Caco-2 (cell line): ENCODE measurements around the gene SYNPO2. TPM values are rescaled to one million over a fixed set of nuclear protein-coding genes. Genes with fewer than 3 reads are reported as not detected.

ENCODE experiments used
- BruUV-seq: library from RNA; stranded (reverse); fragments of 400-500 nt; replicated peaks from 2 replicates; lab custom pipeline; 2021; lab: Mats Ljungman, UMichigan
- CTCF ChIA-PET: fragments of 300-600 bp; sonication (Branson Sonifier 250); formaldehyde crosslinking; loops from one replicate; lab custom pipeline; 2022; ENCODE audit warnings: antibody characterized with exemption; lab: Charles Lee
- POLR2A ChIA-PET: fragments of 300-600 bp; sonication (Branson Sonifier 250); formaldehyde crosslinking; loops from one replicate; lab custom pipeline; 2022; ENCODE audit warnings: antibody characterized with exemption; lab: Charles Lee
- DNase-seq, 2 experiments: peaks; one replicate each; pipeline versions ENCODE4 v3.0.0 to v3.0.0-alpha.2; 2020 to 2022
- H3K27me3 ChIP-seq: replicated peaks from 2 replicates; pipeline ENCODE4 v1.6.0; 2011; ENCODE audit warnings: low read length; ENCODE audit not compliant: control insufficient read depth, insufficient read depth
- H3K36me3 ChIP-seq: 2 replicates; pipeline ENCODE4 v1.5.1; 2011; ENCODE audit warnings: low read length; ENCODE audit not compliant: control insufficient read depth, insufficient read depth
- H3K4me1 ChIP-seq: fragments of 250-450 bp; sonication (Bioruptor Pico); 2 replicates; pipeline ENCODE4 v1.5.1; 2020; ENCODE audit warnings: mild to moderate bottlenecking
- H3K4me3 ChIP-seq: 2 replicates; pipeline ENCODE4 v1.5.1; 2011; ENCODE audit warnings: low read depth, mild to moderate bottlenecking, control low read depth, low read length
- H3K9me3 ChIP-seq: fragments of 250-450 bp; sonication (Bioruptor Pico); 2 replicates; pipeline ENCODE4 v1.5.1; 2020; ENCODE audit warnings: mild to moderate bottlenecking, moderate library complexity
- H3K27ac Mint-ChIP-seq: one replicate; pipeline ENCODE4 v1.8.0; 2022; ENCODE audit warnings: mixed read lengths; ENCODE audit not compliant: unreplicated experiment
- H3K27me3 Mint-ChIP-seq: one replicate; pipeline ENCODE4 v1.8.0; 2022; ENCODE audit warnings: mixed read lengths; ENCODE audit not compliant: insufficient read depth, unreplicated experiment
- H3K36me3 Mint-ChIP-seq: one replicate; pipeline ENCODE4 v1.8.0; 2022; ENCODE audit warnings: mild to moderate bottlenecking, mixed read lengths; ENCODE audit not compliant: insufficient read depth, unreplicated experiment
- H3K4me1 Mint-ChIP-seq: one replicate; pipeline ENCODE4 v1.8.0; 2022; ENCODE audit warnings: low read depth, mixed read lengths; ENCODE audit not compliant: unreplicated experiment
- H3K4me3 Mint-ChIP-seq: one replicate; pipeline ENCODE4 v1.8.0; 2022; ENCODE audit warnings: mild to moderate bottlenecking, moderate library complexity, mixed read lengths; ENCODE audit not compliant: unreplicated experiment
- H3K9me3 Mint-ChIP-seq: one replicate; pipeline ENCODE4 v1.8.0; 2022; ENCODE audit warnings: mixed read lengths; ENCODE audit not compliant: unreplicated experiment
- intact Hi-C: fragments of 100-400 bp; cut with micrococcal nuclease; formaldehyde crosslinking; loops from one replicate; pipeline ENCODE4 v1.10.0; 2022; ENCODE audit not compliant: unreplicated experiment
- total RNA-seq: library from RNA; stranded (reverse); gene quantifications from 2 replicates; pipeline ENCODE4 v1.2.3, GENCODE V29; 2022
- TF ChIP-seq, protein P1 (sequence below), 2 experiments: fragments of 200-600 bp in 1 of 2; IDR thresholded peaks; 1 replicate in 1 of 2; 2 replicates in 1 of 2; pipeline versions ENCODE4 v1.5.1 to v1.8.0; 2011 to 2022; ENCODE audit warnings: antibody characterized with exemption in 1 of 2, control low read depth in 1 of 2, inconsistent platforms in 1 of 2, low read depth in 1 of 2, low read length in 1 of 2, mild to moderate bottlenecking in 1 of 2, moderate library complexity in 1 of 2; ENCODE audit not compliant: insufficient read depth in 1 of 2, severe bottlenecking in 1 of 2, unreplicated experiment in 1 of 2

Gene SYNPO2
- total RNA-seq, 1 experiment from 2014 or later = 0.16 TPM

GRCh38 chr4:119029847-119030535 lies 141.3 kb downstream of the SYNPO2 start:
- H3K27me3 ChIP-seq = no peaks in the 10 kb centered on the region
- no TSS peak for BruUV-seq
- no peak for DNase-seq
- Mint-ChIP-seq H3K9me3 (no peaks in the 10 kb centered on the region), H3K4me3 (no peak overlapping the region), H3K27me3 (no peaks in the 10 kb centered on the region), H3K36me3 (no peaks in the 10 kb centered on the region), H3K27ac (no peak overlapping the region), H3K4me1 (peaks cover 8% of the 10 kb centered on the region)
- TF ChIP-seq, protein P1, sequence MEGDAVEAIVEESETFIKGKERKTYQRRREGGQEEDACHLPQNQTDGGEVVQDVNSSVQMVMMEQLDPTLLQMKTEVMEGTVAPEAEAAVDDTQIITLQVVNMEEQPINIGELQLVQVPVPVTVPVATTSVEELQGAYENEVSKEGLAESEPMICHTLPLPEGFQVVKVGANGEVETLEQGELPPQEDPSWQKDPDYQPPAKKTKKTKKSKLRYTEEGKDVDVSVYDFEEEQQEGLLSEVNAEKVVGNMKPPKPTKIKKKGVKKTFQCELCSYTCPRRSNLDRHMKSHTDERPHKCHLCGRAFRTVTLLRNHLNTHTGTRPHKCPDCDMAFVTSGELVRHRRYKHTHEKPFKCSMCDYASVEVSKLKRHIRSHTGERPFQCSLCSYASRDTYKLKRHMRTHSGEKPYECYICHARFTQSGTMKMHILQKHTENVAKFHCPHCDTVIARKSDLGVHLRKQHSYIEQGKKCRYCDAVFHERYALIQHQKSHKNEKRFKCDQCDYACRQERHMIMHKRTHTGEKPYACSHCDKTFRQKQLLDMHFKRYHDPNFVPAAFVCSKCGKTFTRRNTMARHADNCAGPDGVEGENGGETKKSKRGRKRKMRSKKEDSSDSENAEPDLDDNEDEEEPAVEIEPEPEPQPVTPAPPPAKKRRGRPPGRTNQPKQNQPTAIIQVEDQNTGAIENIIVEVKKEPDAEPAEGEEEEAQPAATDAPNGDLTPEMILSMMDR (IDR thresholded peaks at IDR 0.05; ENCODE audit: insufficient read depth in 1 of 2, low read depth in 1 of 2, low read length in 1 of 2, severe bottlenecking in 1 of 2, unreplicated experiment in 1 of 2) = no peak
- CTCF ChIA-PET = interaction anchor here (1.4 kb wide), 1 partner anchor 12 kb away, joined by 5 read pairs; no protein-coding TSS in a partner anchor
- H3K9me3 ChIP-seq = no peaks in the 10 kb centered on the region
- intact Hi-C loops = loop anchor here (5.0 kb wide), 1 partner anchor 272 kb away; a partner anchor contains a TSS
- peaks cover 5% of the 10 kb centered on the region for H3K4me1 ChIP-seq
- no peaks in the 10 kb centered on the region for H3K36me3 ChIP-seq
- H3K4me3 ChIP-seq = no peak overlapping the region
- POLR2A ChIA-PET = no interaction called here

GRCh38 chr4:119030536-119030890 lies 141.9 kb downstream of the SYNPO2 start:
- H3K27ac Mint-ChIP-seq = no peak overlapping the region
- intact Hi-C loops = no loop called here
- Histone ChIP-seq H3K4me3 (no peak overlapping the region), H3K9me3 (no peaks in the 10 kb centered on the region), H3K27me3 (no peaks in the 10 kb centered on the region), H3K4me1 (no peaks in the 10 kb centered on the region; the same call in none of the 2 replicates), H3K36me3 (no peaks in the 10 kb centered on the region)
- no peaks in the 10 kb centered on the region for H3K36me3 Mint-ChIP-seq
- CTCF ChIA-PET = interaction anchor here (1.4 kb wide), 1 partner anchor 12 kb away, joined by 5 read pairs; no protein-coding TSS in a partner anchor
- H3K4me1 Mint-ChIP-seq = peaks cover 8% of the 10 kb centered on the region
- no peaks in the 10 kb centered on the region for H3K9me3 Mint-ChIP-seq
- no peaks in the 10 kb centered on the region for H3K27me3 Mint-ChIP-seq
- no peak for DNase-seq
- POLR2A ChIA-PET = no interaction called here
- TF ChIP-seq, protein P1 (IDR thresholded peaks at IDR 0.05; ENCODE audit: insufficient read depth in 1 of 2, low read depth in 1 of 2, low read length in 1 of 2, severe bottlenecking in 1 of 2, unreplicated experiment in 1 of 2) = no peak
- BruUV-seq = no TSS peak
- no peak overlapping the region for H3K4me3 Mint-ChIP-seq

DNA sequence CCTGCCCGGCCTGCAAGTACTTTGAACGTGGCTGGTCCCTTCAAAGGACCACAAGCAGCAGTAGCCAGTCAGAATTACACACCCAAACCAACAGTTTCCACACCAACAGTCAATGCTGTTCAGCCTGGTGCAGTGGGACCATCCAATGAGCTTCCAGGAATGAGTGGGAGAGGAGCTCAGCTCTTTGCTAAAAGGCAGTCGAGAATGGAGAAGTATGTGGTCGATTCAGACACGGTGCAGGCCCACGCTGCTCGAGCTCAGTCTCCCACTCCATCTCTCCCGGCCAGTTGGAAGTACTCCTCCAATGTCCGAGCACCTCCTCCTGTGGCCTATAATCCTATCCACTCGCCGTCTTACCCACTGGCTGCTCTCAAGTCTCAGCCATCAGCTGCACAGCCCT lies 142.6 kb downstream of the SYNPO2 start:
- H3K9me3 ChIP-seq = no peaks in the 10 kb centered on the region
- H3K36me3 Mint-ChIP-seq = no peaks in the 10 kb centered on the region
- DNase-seq = no peak
- no peaks in the 10 kb centered on the region for H3K27me3 ChIP-seq
- ChIA-PET CTCF (interaction anchor here (1.4 kb wide), 1 partner anchor 11 kb away, joined by 5 read pairs; no protein-coding TSS in a partner anchor), POLR2A (no interaction called here)
- no peaks in the 10 kb centered on the region for H3K9me3 Mint-ChIP-seq
- peaks cover 8% of the 10 kb centered on the region for H3K4me1 Mint-ChIP-seq
- intact Hi-C loops = no loop called here
- H3K4me3 Mint-ChIP-seq = no peak overlapping the region
- H3K36me3 ChIP-seq = no peaks in the 10 kb centered on the region
- BruUV-seq = no TSS peak
- H3K4me3 ChIP-seq = no peak overlapping the region
- H3K27me3 Mint-ChIP-seq = no peaks in the 10 kb centered on the region
- H3K27ac Mint-ChIP-seq = no peak overlapping the region
- H3K4me1 ChIP-seq = no peaks in the 10 kb centered on the region; the same call in 1 of the 2 replicates
- TF ChIP-seq, protein P1 (IDR thresholded peaks at IDR 0.05; ENCODE audit: insufficient read depth in 1 of 2, low read depth in 1 of 2, low read length in 1 of 2, severe bottlenecking in 1 of 2, unreplicated experiment in 1 of 2) = no peak
